Mesendoderm (in vitro differentiated cells): ENCODE data around the gene CETP.

Experiments used
- DNase-seq: peaks from one replicate; pipeline ENCODE4 v3.0.0; 2013
- H2AK5ac ChIP-seq: 2 replicates; pipeline ENCODE4 v1.6.1; 2013; ENCODE audit warnings: low read length, inconsistent platforms
- H2BK120ac ChIP-seq: 2 replicates; pipeline ENCODE4 v1.6.1; 2013; ENCODE audit warnings: low read depth, mild to moderate bottlenecking, low read length, moderate library complexity, mixed read lengths
- H2BK15ac ChIP-seq: replicated peaks from 2 replicates; pipeline ENCODE4 v1.6.1; 2013; ENCODE audit warnings: low read depth, mild to moderate bottlenecking, moderate library complexity
- H2BK5ac ChIP-seq: 2 replicates; pipeline ENCODE4 v1.6.1; 2013; ENCODE audit warnings: low read length, inconsistent platforms
- H3K18ac ChIP-seq: 2 replicates; pipeline ENCODE4 v1.6.1; 2013; ENCODE audit warnings: mild to moderate bottlenecking, low read length, mixed read lengths
- H3K23ac ChIP-seq: one replicate; pipeline ENCODE4 v1.6.1; 2013; ENCODE audit warnings: low read length
- H3K27ac ChIP-seq: 2 replicates; pipeline ENCODE4 v1.5.1; 2013; ENCODE audit warnings: low read depth, mild to moderate bottlenecking, inconsistent platforms, low read length, moderate library complexity
- H3K27me3 ChIP-seq: 2 replicates; pipeline ENCODE4 v1.6.1; 2013; ENCODE audit warnings: low read length, control low read depth, mild to moderate bottlenecking, inconsistent platforms; ENCODE audit not compliant: insufficient read depth, poor library complexity
- H3K36me3 ChIP-seq: 2 replicates; pipeline ENCODE4 v1.6.1; 2013; ENCODE audit warnings: low read length, inconsistent platforms; ENCODE audit not compliant: control insufficient read depth, insufficient read depth
- H3K4ac ChIP-seq: one replicate; pipeline ENCODE4 v1.6.1; 2013; ENCODE audit warnings: low read depth, mild to moderate bottlenecking, low read length, moderate library complexity
- H3K4me1 ChIP-seq: 2 replicates; pipeline ENCODE4 v1.6.1; 2013; ENCODE audit warnings: low read depth, low read length, inconsistent platforms; ENCODE audit not compliant: control insufficient read depth
- H3K4me2 ChIP-seq: 2 replicates; pipeline ENCODE4 v1.6.1; 2013; ENCODE audit warnings: low read length
- H3K4me3 ChIP-seq: 2 replicates; pipeline ENCODE4 v1.5.1; 2013; ENCODE audit warnings: mild to moderate bottlenecking, low read length
- H3K56ac ChIP-seq: one replicate; pipeline ENCODE4 v1.6.1; 2013; ENCODE audit warnings: low read length
- H3K79me1 ChIP-seq: 2 replicates; pipeline ENCODE4 v1.6.1; 2013; ENCODE audit warnings: low read length, inconsistent platforms
- H3K79me2 ChIP-seq: 2 replicates; pipeline ENCODE4 v1.6.1; 2013; ENCODE audit warnings: mild to moderate bottlenecking, low read length; ENCODE audit not compliant: control insufficient read depth, insufficient read depth
- H3K9ac ChIP-seq: 2 replicates; pipeline ENCODE4 v1.6.1; 2013; ENCODE audit warnings: low read length, inconsistent platforms
- H4K5ac ChIP-seq: one replicate; pipeline ENCODE4 v1.6.1; 2013; ENCODE audit warnings: low read length
- H4K8ac ChIP-seq: one replicate; pipeline ENCODE4 v1.6.1; 2013; ENCODE audit warnings: low read depth, mild to moderate bottlenecking, control low read depth, low read length, moderate library complexity
- WGBS: extraction: QIAGEN DNeasy Blood & Tissue Kit; methylation state at CpG from one replicate; pipeline ENCODE4 v1.1.7; 2013; ENCODE audit warnings: low lambda C conversion rate, missing lambda C conversion rate; ENCODE audit not compliant: insufficient coverage; ENCODE audit errors: extremely low coverage; 5-methylcytosine and 5-hydroxymethylcytosine counted together

Gene CETP

GRCh38 chr16:56998352-56998751, 36.6 kb downstream of the CETP start:
- no peak overlapping the region for H3K9ac ChIP-seq
- no peak overlapping the region for H2BK15ac ChIP-seq
- no peak overlapping the region for H3K56ac ChIP-seq
- H3K4me3 ChIP-seq: no peak overlapping the region
- H3K4me1 ChIP-seq: no peaks in the 10 kb centered on the region
- no CpG with 5 or more reads among the region's 3 CpGs for WGBS
- no peak overlapping the region for H3K4me2 ChIP-seq
- no peaks in the 10 kb centered on the region for H3K27me3 ChIP-seq
- no peak overlapping the region for H2BK120ac ChIP-seq
- no peaks in the 10 kb centered on the region for H3K36me3 ChIP-seq
- no peak for DNase-seq
- H3K4ac ChIP-seq: no peak overlapping the region
- no peak overlapping the region for H4K5ac ChIP-seq
- no peak overlapping the region for H2AK5ac ChIP-seq
- H3K79me1 ChIP-seq: no peaks in the 10 kb centered on the region
- H2BK5ac ChIP-seq: no peak overlapping the region
- no peak overlapping the region for H3K23ac ChIP-seq
- H3K79me2 ChIP-seq: no peaks in the 10 kb centered on the region
- no peak overlapping the region for H3K27ac ChIP-seq
- no peak overlapping the region for H4K8ac ChIP-seq
- H3K18ac ChIP-seq: no peak overlapping the region

- Histone ChIP-seq H3K4me2 (no peak overlapping the region), H2BK5ac (no peak overlapping the region), H4K8ac (no peak overlapping the region), H2BK15ac (no peak overlapping the region), H3K4me3 (no peak overlapping the region), H3K27me3 (no peaks in the 10 kb centered on the region), H3K79me1 (no peaks in the 10 kb centered on the region), H3K79me2 (no peaks in the 10 kb centered on the region), H3K56ac (no peak overlapping the region), H3K4me1 (no peaks in the 10 kb centered on the region), H2BK120ac (no peak overlapping the region), H3K27ac (no peak overlapping the region), H4K5ac (no peak overlapping the region), H2AK5ac (no peak overlapping the region), H3K4ac (no peak overlapping the region), H3K23ac (no peak overlapping the region), H3K36me3 (no peaks in the 10 kb centered on the region), H3K18ac (no peak overlapping the region), H3K9ac (no peak overlapping the region)
- no peak for DNase-seq
- no CpG with 5 or more reads among the region's 6 CpGs for WGBS
These were observed 37.1 kb downstream of the CETP start for GRCh38 chr16:56998861-56999260.

- Histone ChIP-seq H3K4me2 (no peak overlapping the region), H3K4ac (no peak overlapping the region), H3K36me3 (no peaks in the 10 kb centered on the region), H3K79me1 (no peaks in the 10 kb centered on the region), H2BK15ac (no peak overlapping the region), H2BK5ac (no peak overlapping the region), H3K4me1 (no peaks in the 10 kb centered on the region), H2AK5ac (no peak overlapping the region), H3K27me3 (no peaks in the 10 kb centered on the region), H3K56ac (no peak overlapping the region), H3K9ac (no peak overlapping the region), H2BK120ac (no peak overlapping the region), H3K27ac (no peak overlapping the region), H3K23ac (no peak overlapping the region), H3K18ac (no peak overlapping the region), H3K4me3 (no peak overlapping the region), H3K79me2 (no peaks in the 10 kb centered on the region), H4K8ac (no peak overlapping the region), H4K5ac (no peak overlapping the region)
- no peak for DNase-seq
- WGBS: no CpG with 5 or more reads among the region's 11 CpGs
These were observed 37.9 kb downstream of the CETP start for GRCh38 chr16:56999409-57000270.

- H3K9ac ChIP-seq: no peak overlapping the region
These were observed 38.7 kb downstream of the CETP start for GRCh38 chr16:57000271-57001025.

GRCh38 chr16:57001026-57001679, 39.4 kb downstream of the CETP start:
- no CpG with 5 or more reads among the region's 8 CpGs for WGBS
- Histone ChIP-seq H3K4me3 (no peak overlapping the region), H3K27ac (no peak overlapping the region), H3K18ac (no peak overlapping the region), H3K79me2 (no peaks in the 10 kb centered on the region), H3K4me1 (no peaks in the 10 kb centered on the region), H3K9ac (no peak overlapping the region), H3K4ac (no peak overlapping the region), H3K23ac (no peak overlapping the region), H2BK120ac (no peak overlapping the region), H2BK15ac (no peak overlapping the region), H2AK5ac (no peak overlapping the region), H3K36me3 (no peaks in the 10 kb centered on the region), H2BK5ac (no peak overlapping the region), H3K56ac (no peak overlapping the region), H4K8ac (no peak overlapping the region), H3K27me3 (no peaks in the 10 kb centered on the region), H3K4me2 (no peak overlapping the region), H4K5ac (no peak overlapping the region), H3K79me1 (no peaks in the 10 kb centered on the region)
- no peak for DNase-seq

More at GRCh38 chr16:57000271-57001025, 38.7 kb downstream of the CETP start:
- Histone ChIP-seq H2AK5ac (no peak overlapping the region), H4K8ac (no peak overlapping the region), H2BK120ac (no peak overlapping the region), H3K56ac (no peak overlapping the region), H3K36me3 (no peaks in the 10 kb centered on the region), H3K4me3 (no peak overlapping the region), H3K18ac (no peak overlapping the region), H3K4me2 (no peak overlapping the region), H2BK15ac (no peak overlapping the region), H3K79me1 (no peaks in the 10 kb centered on the region), H3K27ac (no peak overlapping the region), H3K79me2 (no peaks in the 10 kb centered on the region), H3K23ac (no peak overlapping the region), H3K4me1 (no peaks in the 10 kb centered on the region), H3K4ac (no peak overlapping the region), H3K27me3 (no peaks in the 10 kb centered on the region), H4K5ac (no peak overlapping the region), H2BK5ac (no peak overlapping the region)
- no CpG with 5 or more reads among the region's 5 CpGs for WGBS
- DNase-seq: no peak
